ENCODE data around the gene DENND5A.
"Not testable (repeated sequence)": the region's sequence is repeated elsewhere in the genome, so short reads cannot be mapped to it uniquely, and the experiment has no call there.

DENND5A gene

GRCh38 chr11:9222654-9223053, 42.5 kb downstream of the DENND5A start:
- no peak for DNase-seq
- in situ Hi-C loops (cut with HindIII; ENCODE audit: low pct_ligation_motif_present, low pct_unique_long_range_greater_than_20kb, low sequenced_read_pairs): no loop called here

- DNase-seq; in situ Hi-C loops (cut with HindIII; ENCODE audit: low pct_ligation_motif_present, low pct_unique_long_range_greater_than_20kb, low sequenced_read_pairs): not testable (repeated sequence)
These were observed 44.3 kb downstream of the DENND5A start for GRCh38 chr11:9220853-9221252.

- in situ Hi-C loops (cut with HindIII; ENCODE audit: low pct_ligation_motif_present, low pct_unique_long_range_greater_than_20kb, low sequenced_read_pairs): no loop called here
- no peak for DNase-seq
These were observed 45.6 kb downstream of the DENND5A start for GRCh38 chr11:9219572-9219971.

GRCh38 chr11:9219115-9219514, 46.0 kb downstream of the DENND5A start:
- in situ Hi-C loops (cut with HindIII; ENCODE audit: low pct_ligation_motif_present, low pct_unique_long_range_greater_than_20kb, low sequenced_read_pairs): no loop called here
- DNase-seq: no peak

GRCh38 chr11:9214765-9215164, 50.4 kb downstream of the DENND5A start:
- in situ Hi-C loops (cut with HindIII; ENCODE audit: low pct_ligation_motif_present, low pct_unique_long_range_greater_than_20kb, low sequenced_read_pairs): no loop called here
- DNase-seq: no peak

- no peak for DNase-seq
- in situ Hi-C loops (cut with HindIII; ENCODE audit: low pct_ligation_motif_present, low pct_unique_long_range_greater_than_20kb, low sequenced_read_pairs): no loop called here
These were observed 53.8 kb downstream of the DENND5A start for GRCh38 chr11:9211322-9211721.

- in situ Hi-C loops (cut with HindIII; ENCODE audit: low pct_ligation_motif_present, low pct_unique_long_range_greater_than_20kb, low sequenced_read_pairs): no loop called here
- DNase-seq: no peak
These were observed 54.2 kb downstream of the DENND5A start for GRCh38 chr11:9210922-9211320.

- in situ Hi-C loops (cut with HindIII; ENCODE audit: low pct_ligation_motif_present, low pct_unique_long_range_greater_than_20kb, low sequenced_read_pairs): no loop called here
- DNase-seq: no peak
These were observed 54.8 kb downstream of the DENND5A start for GRCh38 chr11:9210224-9210921.

- DNase-seq; in situ Hi-C loops (cut with HindIII; ENCODE audit: low pct_ligation_motif_present, low pct_unique_long_range_greater_than_20kb, low sequenced_read_pairs): not testable (repeated sequence)
These were observed 55.5 kb downstream of the DENND5A start for GRCh38 chr11:9209604-9210003.

GRCh38 chr11:9208726-9209501, 56.2 kb downstream of the DENND5A start:
- DNase-seq: no peak
- in situ Hi-C loops (cut with HindIII; ENCODE audit: low pct_ligation_motif_present, low pct_unique_long_range_greater_than_20kb, low sequenced_read_pairs): no loop called here

GRCh38 chr11:9207229-9207628, 57.9 kb downstream of the DENND5A start:
- in situ Hi-C loops (cut with HindIII; ENCODE audit: low pct_ligation_motif_present, low pct_unique_long_range_greater_than_20kb, low sequenced_read_pairs): no loop called here
- no peak for DNase-seq

- in situ Hi-C loops (cut with HindIII; ENCODE audit: low pct_ligation_motif_present, low pct_unique_long_range_greater_than_20kb, low sequenced_read_pairs): no loop called here
These were observed 58.7 kb downstream of the DENND5A start for GRCh38 chr11:9206496-9206895.

GRCh38 chr11:9203691-9204311, 61.3 kb downstream of the DENND5A start:
- in situ Hi-C loops (cut with HindIII; ENCODE audit: low pct_ligation_motif_present, low pct_unique_long_range_greater_than_20kb, low sequenced_read_pairs): no loop called here
- DNase-seq: no peak

More at GRCh38 chr11:9206496-9206895, 58.7 kb downstream of the DENND5A start:
- peak; percentile 6 for DNase-seq

- in situ Hi-C loops (cut with HindIII; ENCODE audit: low pct_ligation_motif_present, low pct_unique_long_range_greater_than_20kb, low sequenced_read_pairs): no loop called here
- DNase-seq: no peak
These were observed 63.6 kb downstream of the DENND5A start for GRCh38 chr11:9201372-9202162.

- in situ Hi-C loops (cut with HindIII; ENCODE audit: low pct_ligation_motif_present, low pct_unique_long_range_greater_than_20kb, low sequenced_read_pairs): no loop called here
- no peak for DNase-seq
These were observed 64.7 kb downstream of the DENND5A start for GRCh38 chr11:9200471-9200870.

- DNase-seq: no peak
- in situ Hi-C loops (cut with HindIII; ENCODE audit: low pct_ligation_motif_present, low pct_unique_long_range_greater_than_20kb, low sequenced_read_pairs): no loop called here
These were observed 71.8 kb downstream of the DENND5A start for GRCh38 chr11:9193316-9193715.

GRCh38 chr11:9192561-9192960, 72.6 kb downstream of the DENND5A start:
- in situ Hi-C loops (cut with HindIII; ENCODE audit: low pct_ligation_motif_present, low pct_unique_long_range_greater_than_20kb, low sequenced_read_pairs): no loop called here
- DNase-seq: no peak

GRCh38 chr11:9190326-9191016, 74.7 kb downstream of the DENND5A start:
- in situ Hi-C loops (cut with HindIII; ENCODE audit: low pct_ligation_motif_present, low pct_unique_long_range_greater_than_20kb, low sequenced_read_pairs); DNase-seq: not testable (repeated sequence)

All from ACHN (cell line).